Neural cell (in vitro differentiated cells): Measurements from ENCODE around the gene EPHX1. TPM values are rescaled to one million over a fixed set of nuclear protein-coding genes. Genes with fewer than 3 reads are reported as not detected.

Experiments used
- H2AFZ ChIP-seq: fragments of 200-600, 300-800 bp; sonication (generic), shearing (Covaris generic); 2 replicates; pipeline ENCODE4 v1.6.0; 2014; ENCODE audit warnings: low read depth, mild to moderate bottlenecking, antibody characterized with exemption, low read length, moderate library complexity
- H3F3A ChIP-seq: fragments of 200-600 bp; shearing (Covaris generic); 2 replicates; pipeline ENCODE4 v1.6.1; 2016; ENCODE audit warnings: mild to moderate bottlenecking, moderate library complexity, mixed read lengths, antibody characterized with exemption, low read length; ENCODE audit not compliant: insufficient read depth, poor library complexity, severe bottlenecking
- H3K27ac ChIP-seq: fragments of 200-600, 300-800 bp; sonication (generic), shearing (Covaris generic); 2 replicates; pipeline ENCODE4 v1.5.1; 2014; ENCODE audit warnings: mild to moderate bottlenecking, low read length, moderate library complexity
- H3K27me3 ChIP-seq: fragments of 300-800, 200-600 bp; sonication (generic), shearing (Covaris generic); 2 replicates; pipeline ENCODE4 v1.6.0; 2014; ENCODE audit warnings: mild to moderate bottlenecking, low read depth, low read length, moderate library complexity; ENCODE audit not compliant: insufficient read depth
- H3K36me3 ChIP-seq: fragments of 300-800, 200-600 bp; sonication (generic), shearing (Covaris generic); 2 replicates; pipeline ENCODE4 v1.5.1; 2014; ENCODE audit warnings: mild to moderate bottlenecking, antibody characterized with exemption, low read length, moderate library complexity; ENCODE audit not compliant: insufficient read depth
- H3K4me2 ChIP-seq: fragments of 300-800, 200-600 bp; sonication (generic), shearing (Covaris generic); 2 replicates; pipeline ENCODE4 v1.6.0; 2014; ENCODE audit warnings: mild to moderate bottlenecking, low read length
- H3K4me3 ChIP-seq: fragments of 300-800, 200-600 bp; sonication (generic), shearing (Covaris generic); 2 replicates; pipeline ENCODE4 v1.5.1; 2014; ENCODE audit warnings: mild to moderate bottlenecking, low read length, moderate library complexity
- H3K79me2 ChIP-seq: fragments of 200-600 bp; shearing (Covaris generic); replicated peaks from 2 replicates; pipeline ENCODE4 v1.6.0; 2014; ENCODE audit warnings: mild to moderate bottlenecking, low read length, moderate library complexity; ENCODE audit not compliant: insufficient read depth
- H3K9ac ChIP-seq: fragments of 300-800, 200-600 bp; sonication (generic), shearing (Covaris generic); 2 replicates; pipeline ENCODE4 v1.6.1; 2016; ENCODE audit warnings: mild to moderate bottlenecking, low read length, mixed read lengths
- H3K9me2 ChIP-seq: fragments of 200-600 bp; shearing (Covaris generic); 2 replicates; pipeline ENCODE4 v1.6.1; 2016; ENCODE audit warnings: mild to moderate bottlenecking, low read length, mixed read lengths; ENCODE audit not compliant: insufficient read depth
- H3K9me3 ChIP-seq: fragments of 200-600, 300-800 bp; sonication (generic), shearing (Covaris generic); 2 replicates; pipeline ENCODE4 v1.6.1; 2016; ENCODE audit warnings: mild to moderate bottlenecking, mixed run types, low read length, moderate library complexity, mixed read lengths
- H4K20me1 ChIP-seq: fragments of 200-600 bp; shearing (Covaris generic); 2 replicates; pipeline ENCODE4 v1.6.1; 2016; ENCODE audit warnings: mild to moderate bottlenecking, mixed run types; ENCODE audit not compliant: insufficient read depth
- CTCF ChIP-seq: fragments of 450-650 bp; IDR thresholded peaks from 2 replicates; pipeline ENCODE4 v1.5.1; 2014; ENCODE audit warnings: antibody characterized with exemption, mild to moderate bottlenecking, moderate library complexity; ENCODE audit not compliant: poor library complexity, severe bottlenecking
- EP300 ChIP-seq: fragments of 450-650 bp; conservative IDR thresholded peaks from 2 replicates; pipeline ENCODE4 v1.6.1; 2014; ENCODE audit warnings: antibody characterized with exemption, mild to moderate bottlenecking, moderate library complexity; ENCODE audit not compliant: poor library complexity, severe bottlenecking
- EZH2 ChIP-seq: fragments of 200-600, 300-800 bp; shearing (Covaris generic), sonication (generic); IDR thresholded peaks from 2 replicates; pipeline ENCODE4 v1.6.1; 2014; ENCODE audit warnings: antibody characterized with exemption, low read length, borderline replicate concordance, mild to moderate bottlenecking; ENCODE audit not compliant: insufficient read depth, poor library complexity, severe bottlenecking
- MXI1 ChIP-seq: fragments of 450-650 bp; conservative IDR thresholded peaks from 2 replicates; pipeline ENCODE4 v1.6.1; 2014; ENCODE audit warnings: antibody characterized with exemption, mild to moderate bottlenecking; ENCODE audit not compliant: poor library complexity, severe bottlenecking
- POLR2AphosphoS5 ChIP-seq: IDR thresholded peaks from 2 replicates; pipeline ENCODE4 v1.6.1; 2012
- RAD21 ChIP-seq: fragments of 450-650 bp; conservative IDR thresholded peaks from 2 replicates; pipeline ENCODE4 v1.6.1; 2014; ENCODE audit warnings: antibody characterized with exemption, mild to moderate bottlenecking, moderate library complexity
- REST ChIP-seq: IDR thresholded peaks from 2 replicates; pipeline ENCODE4 v1.6.1; 2012; ENCODE audit warnings: borderline replicate concordance
- SMC3 ChIP-seq: fragments of 450-650 bp; conservative IDR thresholded peaks from 2 replicates; pipeline ENCODE4 v1.6.1; 2014; ENCODE audit warnings: antibody characterized with exemption, mild to moderate bottlenecking, moderate library complexity; ENCODE audit not compliant: poor library complexity
- TAF1 ChIP-seq: IDR thresholded peaks from 2 replicates; pipeline ENCODE4 v1.6.1; 2012; ENCODE audit warnings: low read depth
- polyA plus RNA-seq: library from polyadenylated mRNA; depleted of rRNA; stranded (reverse); fragments of >200 nt; gene quantifications from 2 replicates; pipeline ENCODE4 v1.2.3, GENCODE V29; 2014

Gene EPHX1
- polyA plus RNA-seq, 1 donor from 2014 or later: 8.7 TPM

- Histone ChIP-seq H3F3A (no peaks in the 10 kb centered on the region), H3K4me3 (no peak overlapping the region), H3K9ac (no peak overlapping the region), H3K27ac (no peak overlapping the region), H3K79me2 (no peaks in the 10 kb centered on the region), H3K27me3 (no peaks in the 10 kb centered on the region), H4K20me1 (no peaks in the 10 kb centered on the region), H3K9me2 (no peaks in the 10 kb centered on the region), H2AFZ (no peak overlapping the region), H3K9me3 (no peaks in the 10 kb centered on the region), H3K36me3 (no peaks in the 10 kb centered on the region), H3K4me2 (no peak overlapping the region)
- TF ChIP-seq SMC3: no peak
- TF ChIP-seq CTCF: no peak
- TF ChIP-seq REST: no peak
- TF ChIP-seq TAF1: no peak
- no peak for TF ChIP-seq EP300
- TF ChIP-seq RAD21: no peak
- TF ChIP-seq POLR2AphosphoS5: no peak
Observed at GRCh38 chr1:225766967-225767633, 42.8 kb upstream of the EPHX1 start.

- TF ChIP-seq MXI1 (no peak), EZH2 (no peak), TAF1 (no peak), REST (no peak), RAD21 (no peak), EP300 (no peak), SMC3 (no peak)
- Histone ChIP-seq H3K27ac (no peak overlapping the region), H3K36me3 (no peaks in the 10 kb centered on the region), H3K4me2 (no peak overlapping the region), H4K20me1 (no peaks in the 10 kb centered on the region), H3K4me3 (no peak overlapping the region), H3K9me2 (no peaks in the 10 kb centered on the region), H3F3A (no peaks in the 10 kb centered on the region), H3K79me2 (no peaks in the 10 kb centered on the region), H2AFZ (no peak overlapping the region), H3K9me3 (no peaks in the 10 kb centered on the region), H3K27me3 (no peaks in the 10 kb centered on the region), H3K9ac (no peak overlapping the region)
Observed at GRCh38 chr1:225767634-225768540, 42.0 kb upstream of the EPHX1 start.
